ENCODE data around the gene AGXT.

DNA sequence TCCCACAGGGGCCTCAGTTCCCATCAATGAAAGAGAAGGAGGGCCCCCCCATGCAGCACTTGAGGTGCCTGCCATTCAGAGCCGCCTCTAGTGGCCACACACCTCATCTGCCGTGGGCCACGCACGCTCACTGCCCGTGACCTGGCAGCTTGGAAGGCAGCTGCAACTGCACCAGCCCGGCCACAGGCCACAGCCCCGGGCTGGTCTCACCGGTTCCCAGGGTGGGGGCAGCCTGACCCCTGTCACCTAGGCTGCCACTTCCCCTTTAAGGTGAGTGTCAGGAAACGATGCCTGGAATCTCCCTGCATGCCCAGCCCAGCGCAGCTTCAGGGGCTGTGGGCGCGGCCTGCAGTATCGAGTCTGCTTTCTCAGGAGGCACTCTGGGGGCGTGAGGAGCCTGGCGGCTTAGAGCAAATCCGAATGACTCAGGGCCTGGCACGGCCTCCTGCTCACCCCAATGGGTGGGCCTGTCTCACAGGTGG is 24.8 kb downstream of the AGXT start:
- TF ChIP-seq POLR2AphosphoS5 (IDR thresholded peaks at IDR 0.05), result no peak
- TF ChIP-seq, protein P1, sequence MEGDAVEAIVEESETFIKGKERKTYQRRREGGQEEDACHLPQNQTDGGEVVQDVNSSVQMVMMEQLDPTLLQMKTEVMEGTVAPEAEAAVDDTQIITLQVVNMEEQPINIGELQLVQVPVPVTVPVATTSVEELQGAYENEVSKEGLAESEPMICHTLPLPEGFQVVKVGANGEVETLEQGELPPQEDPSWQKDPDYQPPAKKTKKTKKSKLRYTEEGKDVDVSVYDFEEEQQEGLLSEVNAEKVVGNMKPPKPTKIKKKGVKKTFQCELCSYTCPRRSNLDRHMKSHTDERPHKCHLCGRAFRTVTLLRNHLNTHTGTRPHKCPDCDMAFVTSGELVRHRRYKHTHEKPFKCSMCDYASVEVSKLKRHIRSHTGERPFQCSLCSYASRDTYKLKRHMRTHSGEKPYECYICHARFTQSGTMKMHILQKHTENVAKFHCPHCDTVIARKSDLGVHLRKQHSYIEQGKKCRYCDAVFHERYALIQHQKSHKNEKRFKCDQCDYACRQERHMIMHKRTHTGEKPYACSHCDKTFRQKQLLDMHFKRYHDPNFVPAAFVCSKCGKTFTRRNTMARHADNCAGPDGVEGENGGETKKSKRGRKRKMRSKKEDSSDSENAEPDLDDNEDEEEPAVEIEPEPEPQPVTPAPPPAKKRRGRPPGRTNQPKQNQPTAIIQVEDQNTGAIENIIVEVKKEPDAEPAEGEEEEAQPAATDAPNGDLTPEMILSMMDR (IDR thresholded peaks at IDR 0.05), result no peak
- no peak for TF ChIP-seq POLR2A (IDR thresholded peaks at IDR 0.05)
- no peak for TF ChIP-seq EP300 (IDR thresholded peaks at IDR 0.05)
